Kidney epithelial cell (primary cell): ENCODE results near the gene ITM2A. TPM values are rescaled to one million over a fixed set of nuclear protein-coding genes. Genes with fewer than 3 reads are reported as not detected.

ENCODE experiments used
- DNase-seq: peaks from one replicate; pipeline ENCODE4 v3.0.0-alpha.2; 2010; ENCODE audit warnings: low read depth
- H3K27me3 ChIP-seq: 2 replicates; pipeline ENCODE4 v1.6.0; 2011; ENCODE audit warnings: low read length; ENCODE audit not compliant: control insufficient read depth, insufficient read depth
- H3K36me3 ChIP-seq: 2 replicates; pipeline ENCODE4 v1.5.1; 2011; ENCODE audit warnings: low read length; ENCODE audit not compliant: control insufficient read depth, insufficient read depth
- H3K4me3 ChIP-seq: 2 replicates; pipeline ENCODE4 v1.5.1; 2011; ENCODE audit warnings: low read depth, mild to moderate bottlenecking, control low read depth, low read length
- CTCF ChIP-seq: IDR thresholded peaks from 2 replicates; pipeline ENCODE4 v1.5.1; 2011; ENCODE audit warnings: mild to moderate bottlenecking, moderate library complexity, low read length, control low read depth, inconsistent platforms; ENCODE audit not compliant: insufficient read depth, poor library complexity, severe bottlenecking
- total RNA-seq: library from RNA; depleted of rRNA; stranded (reverse); fragments of >200 nt; gene quantifications from 2 replicates; pipeline ENCODE4 v1.2.3, GENCODE V29; 2015

ITM2A gene
- total RNA-seq, 1 donor from 2014 or later, result not detected

- TF ChIP-seq CTCF, result no peak
- Histone ChIP-seq H3K27me3 (no peaks in the 10 kb centered on the region), H3K36me3 (no peaks in the 10 kb centered on the region), H3K4me3 (no peak overlapping the region)
- no peak for DNase-seq
Measured at GRCh38 chrX:79409657-79410056, 42.5 kb upstream of the ITM2A start.

GRCh38 chrX:79408623-79409322 is 41.6 kb upstream of the ITM2A start:
- DNase-seq, result no peak
- Histone ChIP-seq H3K4me3 (no peak overlapping the region), H3K27me3 (no peaks in the 10 kb centered on the region), H3K36me3 (no peaks in the 10 kb centered on the region)
- no peak for TF ChIP-seq CTCF

- DNase-seq, result no peak
Measured at GRCh38 chrX:79400623-79401022, 33.5 kb upstream of the ITM2A start.

GRCh38 chrX:79375340-79375739 is 8.2 kb upstream of the ITM2A start:
- H3K36me3 ChIP-seq, result no peaks in the 10 kb centered on the region
- no peaks in the 10 kb centered on the region for H3K27me3 ChIP-seq
- H3K4me3 ChIP-seq, result no peak overlapping the region
- no peak for DNase-seq
- no peak for TF ChIP-seq CTCF

More at GRCh38 chrX:79400623-79401022, 33.5 kb upstream of the ITM2A start:
- H3K27me3 ChIP-seq, result no peaks in the 10 kb centered on the region
- no peaks in the 10 kb centered on the region for H3K36me3 ChIP-seq
- no peak for TF ChIP-seq CTCF
- no peak overlapping the region for H3K4me3 ChIP-seq

GRCh38 chrX:79371640-79372039 is 4.5 kb upstream of the ITM2A start:
- Histone ChIP-seq H3K4me3 (no peak overlapping the region), H3K36me3 (no peaks in the 10 kb centered on the region), H3K27me3 (no peaks in the 10 kb centered on the region)
- TF ChIP-seq CTCF, result no peak
- DNase-seq, result no peak

- no peaks in the 10 kb centered on the region for H3K27me3 ChIP-seq
- no peak for TF ChIP-seq CTCF
- no peak overlapping the region for H3K4me3 ChIP-seq
- H3K36me3 ChIP-seq, result no peaks in the 10 kb centered on the region
- DNase-seq, result no peak
Measured at GRCh38 chrX:79371101-79371500, 4.0 kb upstream of the ITM2A start.
